ENCODE measurements around the gene MAGI2. TPM values are rescaled to one million over a fixed set of nuclear protein-coding genes. Genes with fewer than 3 reads are reported as not detected.

MAGI2 gene
- total and polyA plus RNA-seq, 2 donors (not counting 3 experiments of a cell fraction or from before 2014, with no cell fraction given) = 0.28 to 6.0 TPM

DNA sequence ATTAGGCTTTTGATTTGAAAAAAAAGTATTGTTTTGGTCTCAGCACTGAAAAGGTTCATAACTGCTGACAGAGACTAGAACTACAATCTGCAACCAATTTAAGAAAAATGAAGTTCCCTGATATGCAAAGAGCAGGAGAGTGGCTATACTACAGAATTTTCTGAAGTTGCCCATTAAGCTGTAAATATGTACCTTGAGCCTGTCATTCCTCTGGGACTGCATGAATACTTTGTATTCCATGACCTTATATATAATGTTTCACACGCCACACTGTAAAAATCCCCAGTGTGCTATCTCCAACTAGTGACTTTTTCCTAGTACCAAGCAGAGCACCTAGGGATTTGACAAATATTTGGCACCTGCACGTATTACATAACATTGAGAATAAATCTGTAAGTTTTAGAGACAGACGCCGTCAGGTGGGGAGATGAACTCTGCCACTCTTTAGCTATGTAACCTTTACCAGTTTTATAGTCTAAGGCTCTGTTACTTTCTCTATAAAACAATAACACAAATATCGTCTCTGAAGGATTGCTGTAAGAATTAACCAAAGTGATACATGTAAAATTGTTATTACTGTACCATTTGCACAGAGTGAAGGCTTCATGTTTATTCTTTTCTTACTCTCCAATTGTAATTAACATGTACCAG is 235.4 kb downstream of the MAGI2 start:
- TF ChIP-seq JUN (IDR thresholded peaks at IDR 0.05; ENCODE audit: borderline replicate concordance, insufficient read depth, insufficient read length, low read depth) = no peak
- TF ChIP-seq GATA2 (IDR thresholded peaks at IDR 0.05; ENCODE audit: insufficient read depth, insufficient read length, low read depth, low read length) = no peak
- H3K9me1 ChIP-seq (replicated peaks; ENCODE audit: control insufficient read depth, extremely low read depth, insufficient read depth, low read length) = no peaks in the 10 kb centered on the region
- no peak overlapping the region for H3K9ac ChIP-seq (replicated peaks; ENCODE audit: extremely low read depth, insufficient read depth, low read length)
- intact Hi-C loops (cut with micrococcal nuclease) (no loop called here), dilution Hi-C loops (cut with MboI; ENCODE audit: extremely low pct_ligation_motif_present, low sequenced_read_pairs) (no loop called here)
- H4K20me1 ChIP-seq (replicated peaks; ENCODE audit: control insufficient read depth, extremely low read depth, insufficient read depth, low read length) = no peaks in the 10 kb centered on the region
- BruUV-seq (replicated peaks) = no TSS peak
- no peak overlapping the region for H3K4me2 ChIP-seq (ENCODE audit: insufficient read depth, low read length)
- H3K4me3 ChIP-seq (replicated peaks in 1 of 3; ENCODE audit: insufficient read depth in 1 of 3, low read depth in 1 of 3, low read length in 3 of 3) = no peak overlapping the region
- no peak overlapping the region for H2AFZ ChIP-seq (ENCODE audit: low read depth, low read length)
- no peaks in the 10 kb centered on the region for H3K9me3 ChIP-seq (replicated peaks; ENCODE audit: control insufficient read depth, insufficient read depth, low read length)
- H3K27me3 ChIP-seq (ENCODE audit: control insufficient read depth in 2 of 2, insufficient read depth in 2 of 2, low read length in 2 of 2) = no peaks in the 10 kb centered on the region
- ChIA-PET POLR2A (no interaction called here), CTCF (interaction anchor here (1.0 to 1.3 kb wide), 4 partner anchors 22 to 830 kb away, joined by 3 to 4 read pairs (median 3); no protein-coding TSS in a partner anchor)
- no peaks in the 10 kb centered on the region for H3K79me2 ChIP-seq (ENCODE audit: control insufficient read depth, insufficient read depth, low read length)
- H3K36me3 ChIP-seq (ENCODE audit: control insufficient read depth in 2 of 2, extremely low read depth in 1 of 2, insufficient read depth in 2 of 2, low read length in 2 of 2) = no peaks in the 10 kb centered on the region
- H3K4me1 ChIP-seq (ENCODE audit: control insufficient read depth, extremely low read depth, insufficient read depth, low read length) = no peaks in the 10 kb centered on the region
- DNase-seq (ENCODE audit: low read depth, low spot score) = no peak
- FAIRE-seq = no peak
- no peak overlapping the region for H3K27ac ChIP-seq (ENCODE audit: insufficient read depth, low read depth, low read length)

DNA sequence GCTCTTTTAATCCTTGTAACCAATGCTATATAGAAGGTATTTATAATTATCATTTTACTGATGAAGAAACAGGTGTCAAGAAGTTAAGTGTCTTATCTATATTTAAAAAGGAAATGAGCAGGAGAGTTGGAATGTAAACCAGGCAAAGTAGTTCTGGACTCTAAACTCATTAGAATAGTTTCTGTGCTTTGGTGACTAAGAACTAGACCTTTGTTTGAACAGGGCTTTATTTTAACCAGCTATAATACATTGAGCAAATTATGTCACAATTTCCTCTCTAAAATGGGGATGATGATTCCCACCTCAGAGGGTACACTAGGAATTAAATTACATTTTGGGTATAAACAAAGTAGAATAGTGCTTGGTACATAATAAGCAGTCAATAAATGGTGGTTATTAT is 236.0 kb downstream of the MAGI2 start:
- FAIRE-seq (peak; percentile 67), DNase-seq (ENCODE audit: low read depth, low spot score) (peak; percentile 40)
- H2AFZ ChIP-seq (ENCODE audit: low read depth, low read length) = no peak overlapping the region
- no peak overlapping the region for H3K27ac ChIP-seq (ENCODE audit: insufficient read depth, low read depth, low read length)
- intact Hi-C loops (cut with micrococcal nuclease) (no loop called here), dilution Hi-C loops (cut with MboI; ENCODE audit: extremely low pct_ligation_motif_present, low sequenced_read_pairs) (no loop called here)
- H3K9me1 ChIP-seq (replicated peaks; ENCODE audit: control insufficient read depth, extremely low read depth, insufficient read depth, low read length) = no peaks in the 10 kb centered on the region
- no peak overlapping the region for H3K9ac ChIP-seq (replicated peaks; ENCODE audit: extremely low read depth, insufficient read depth, low read length)
- CTCF ChIA-PET = interaction anchor here (1.0 to 1.3 kb wide), 2 partner anchors 238 to 304 kb away, joined by 3 to 4 read pairs; no protein-coding TSS in a partner anchor
- POLR2A ChIA-PET = no interaction called here
- no peak overlapping the region for H3K4me3 ChIP-seq (replicated peaks in 1 of 3; ENCODE audit: insufficient read depth in 1 of 3, low read depth in 1 of 3, low read length in 3 of 3)
- H3K4me2 ChIP-seq (ENCODE audit: insufficient read depth, low read length) = no peak overlapping the region
- no peaks in the 10 kb centered on the region for H3K79me2 ChIP-seq (ENCODE audit: control insufficient read depth, insufficient read depth, low read length)
- H3K36me3 ChIP-seq (ENCODE audit: control insufficient read depth in 2 of 2, extremely low read depth in 1 of 2, insufficient read depth in 2 of 2, low read length in 2 of 2) = no peaks in the 10 kb centered on the region
- TF ChIP-seq FOS (IDR thresholded peaks at IDR 0.05; ENCODE audit: borderline replicate concordance, insufficient read depth, low read length) = peak; percentile 23
- TF ChIP-seq EZH2 (IDR thresholded peaks at IDR 0.05; ENCODE audit: borderline replicate concordance, low read depth, low read length, severe bottlenecking) = no peak
- H3K4me1 ChIP-seq (ENCODE audit: control insufficient read depth, extremely low read depth, insufficient read depth, low read length) = no peaks in the 10 kb centered on the region
- H3K9me3 ChIP-seq (replicated peaks; ENCODE audit: control insufficient read depth, insufficient read depth, low read length) = no peaks in the 10 kb centered on the region
- no peaks in the 10 kb centered on the region for H4K20me1 ChIP-seq (replicated peaks; ENCODE audit: control insufficient read depth, extremely low read depth, insufficient read depth, low read length)
- no TSS peak for BruUV-seq (replicated peaks)
- H3K27me3 ChIP-seq (ENCODE audit: control insufficient read depth in 2 of 2, insufficient read depth in 2 of 2, low read length in 2 of 2) = no peaks in the 10 kb centered on the region
